Measurements from ENCODE around the gene MTUS2. TPM values are rescaled to one million over a fixed set of nuclear protein-coding genes. Genes with fewer than 3 reads are reported as not detected.
A peak's percentile ranks its signal among the peaks of the same experiment; 100 is the strongest.

The MTUS2 gene
- total RNA-seq, 1 experiment from 2014 or later = 0.17 TPM

GRCh38 chr13:29105779-29106178 lies 285.6 kb downstream of the MTUS2 start:
- Histone ChIP-seq H3K4me3 (ENCODE audit: insufficient read depth, low read depth, low read length) (no peak overlapping the region), H3K36me3 (replicated peaks; ENCODE audit: control insufficient read depth, insufficient read depth, low read length) (no peaks in the 10 kb centered on the region), H3K27me3 (ENCODE audit: control insufficient read depth, insufficient read depth, low read length) (no peaks in the 10 kb centered on the region)
- peak; percentile 49 for DNase-seq

- no peak for DNase-seq
- H3K4me3 ChIP-seq (ENCODE audit: insufficient read depth, low read depth, low read length) = no peak overlapping the region
- H3K36me3 ChIP-seq (replicated peaks; ENCODE audit: control insufficient read depth, insufficient read depth, low read length) = no peaks in the 10 kb centered on the region
Measured at GRCh38 chr13:29106651-29107050, 286.5 kb downstream of the MTUS2 start.

GRCh38 chr13:29108068-29108786 lies 288.1 kb downstream of the MTUS2 start:
- no peak overlapping the region for H3K4me3 ChIP-seq (ENCODE audit: insufficient read depth, low read depth, low read length)
- H3K27me3 ChIP-seq (ENCODE audit: control insufficient read depth, insufficient read depth, low read length) = no peaks in the 10 kb centered on the region
- no peak for DNase-seq
- H3K36me3 ChIP-seq (replicated peaks; ENCODE audit: control insufficient read depth, insufficient read depth, low read length) = no peaks in the 10 kb centered on the region

More at GRCh38 chr13:29106651-29107050, 286.5 kb downstream of the MTUS2 start:
- no peaks in the 10 kb centered on the region for H3K27me3 ChIP-seq (ENCODE audit: control insufficient read depth, insufficient read depth, low read length)

GRCh38 chr13:29109987-29110386 lies 289.8 kb downstream of the MTUS2 start:
- no peak for DNase-seq
- Histone ChIP-seq H3K36me3 (replicated peaks; ENCODE audit: control insufficient read depth, insufficient read depth, low read length) (no peaks in the 10 kb centered on the region), H3K27me3 (ENCODE audit: control insufficient read depth, insufficient read depth, low read length) (no peaks in the 10 kb centered on the region), H3K4me3 (ENCODE audit: insufficient read depth, low read depth, low read length) (no peak overlapping the region)

GRCh38 chr13:29111446-29111845 lies 291.3 kb downstream of the MTUS2 start:
- no peak for DNase-seq
- Histone ChIP-seq H3K27me3 (ENCODE audit: control insufficient read depth, insufficient read depth, low read length) (no peaks in the 10 kb centered on the region), H3K4me3 (ENCODE audit: insufficient read depth, low read depth, low read length) (no peak overlapping the region), H3K36me3 (replicated peaks; ENCODE audit: control insufficient read depth, insufficient read depth, low read length) (no peaks in the 10 kb centered on the region)

GRCh38 chr13:29115842-29116241 lies 295.7 kb downstream of the MTUS2 start:
- no peak for DNase-seq
- H3K4me3 ChIP-seq (ENCODE audit: insufficient read depth, low read depth, low read length) = no peak overlapping the region
- H3K27me3 ChIP-seq (ENCODE audit: control insufficient read depth, insufficient read depth, low read length) = no peaks in the 10 kb centered on the region
- H3K36me3 ChIP-seq (replicated peaks; ENCODE audit: control insufficient read depth, insufficient read depth, low read length) = no peaks in the 10 kb centered on the region

- no peaks in the 10 kb centered on the region for H3K36me3 ChIP-seq (replicated peaks; ENCODE audit: control insufficient read depth, insufficient read depth, low read length)
- H3K27me3 ChIP-seq (ENCODE audit: control insufficient read depth, insufficient read depth, low read length) = no peaks in the 10 kb centered on the region
- H3K4me3 ChIP-seq (ENCODE audit: insufficient read depth, low read depth, low read length) = no peak overlapping the region
- no peak for DNase-seq
Measured at GRCh38 chr13:29117663-29118062, 297.5 kb downstream of the MTUS2 start.

GRCh38 chr13:29118471-29118870 lies 298.3 kb downstream of the MTUS2 start:
- H3K27me3 ChIP-seq (ENCODE audit: control insufficient read depth, insufficient read depth, low read length) = no peaks in the 10 kb centered on the region
- no peak for DNase-seq

GRCh38 chr13:29125191-29125933 lies 305.2 kb downstream of the MTUS2 start:
- Histone ChIP-seq H3K4me3 (ENCODE audit: insufficient read depth, low read depth, low read length) (no peak overlapping the region), H3K27me3 (ENCODE audit: control insufficient read depth, insufficient read depth, low read length) (no peaks in the 10 kb centered on the region), H3K36me3 (replicated peaks; ENCODE audit: control insufficient read depth, insufficient read depth, low read length) (no peaks in the 10 kb centered on the region)
- no peak for DNase-seq

More at GRCh38 chr13:29118471-29118870, 298.3 kb downstream of the MTUS2 start:
- Histone ChIP-seq H3K36me3 (replicated peaks; ENCODE audit: control insufficient read depth, insufficient read depth, low read length) (no peaks in the 10 kb centered on the region), H3K4me3 (ENCODE audit: insufficient read depth, low read depth, low read length) (no peak overlapping the region)

GRCh38 chr13:29125934-29126424 lies 305.8 kb downstream of the MTUS2 start:
- H3K4me3 ChIP-seq (ENCODE audit: insufficient read depth, low read depth, low read length) = no peak overlapping the region
- no peak for DNase-seq
- no peaks in the 10 kb centered on the region for H3K27me3 ChIP-seq (ENCODE audit: control insufficient read depth, insufficient read depth, low read length)
- no peaks in the 10 kb centered on the region for H3K36me3 ChIP-seq (replicated peaks; ENCODE audit: control insufficient read depth, insufficient read depth, low read length)

GRCh38 chr13:29129616-29130015 lies 309.5 kb downstream of the MTUS2 start:
- Histone ChIP-seq H3K36me3 (replicated peaks; ENCODE audit: control insufficient read depth, insufficient read depth, low read length) (no peaks in the 10 kb centered on the region), H3K27me3 (ENCODE audit: control insufficient read depth, insufficient read depth, low read length) (no peaks in the 10 kb centered on the region), H3K4me3 (ENCODE audit: insufficient read depth, low read depth, low read length) (no peak overlapping the region)
- DNase-seq = no peak

GRCh38 chr13:29131159-29131558 lies 311.0 kb downstream of the MTUS2 start:
- Histone ChIP-seq H3K36me3 (replicated peaks; ENCODE audit: control insufficient read depth, insufficient read depth, low read length) (no peaks in the 10 kb centered on the region), H3K27me3 (ENCODE audit: control insufficient read depth, insufficient read depth, low read length) (no peaks in the 10 kb centered on the region), H3K4me3 (ENCODE audit: insufficient read depth, low read depth, low read length) (no peak overlapping the region)
- DNase-seq = no peak

- no peak overlapping the region for H3K4me3 ChIP-seq (ENCODE audit: insufficient read depth, low read depth, low read length)
- H3K27me3 ChIP-seq (ENCODE audit: control insufficient read depth, insufficient read depth, low read length) = no peaks in the 10 kb centered on the region
- DNase-seq = no peak
- H3K36me3 ChIP-seq (replicated peaks; ENCODE audit: control insufficient read depth, insufficient read depth, low read length) = no peaks in the 10 kb centered on the region
Measured at GRCh38 chr13:29131881-29132668, 311.9 kb downstream of the MTUS2 start.

- H3K27me3 ChIP-seq (ENCODE audit: control insufficient read depth, insufficient read depth, low read length) = no peaks in the 10 kb centered on the region
Measured at GRCh38 chr13:29136341-29136740, 316.2 kb downstream of the MTUS2 start.

More at GRCh38 chr13:29136341-29136740, 316.2 kb downstream of the MTUS2 start:
- H3K36me3 ChIP-seq (replicated peaks; ENCODE audit: control insufficient read depth, insufficient read depth, low read length) = no peaks in the 10 kb centered on the region
- no peak overlapping the region for H3K4me3 ChIP-seq (ENCODE audit: insufficient read depth, low read depth, low read length)
- no peak for DNase-seq

Data from H7 (cell line).